Activated CD8-positive, alpha-beta memory T cell treated with anti-CD3 and anti-CD28 coated beads, Interleukin-2, amount 50 U/mL, for 1 hour (primary cell): ENCODE measurements around the gene GID4.

Source experiments
- DNase-seq: peaks from one replicate; pipeline ENCODE4 v3.0.0-alpha.2; 2020; ENCODE audit errors: extremely low read depth

The GID4 gene

DNA sequence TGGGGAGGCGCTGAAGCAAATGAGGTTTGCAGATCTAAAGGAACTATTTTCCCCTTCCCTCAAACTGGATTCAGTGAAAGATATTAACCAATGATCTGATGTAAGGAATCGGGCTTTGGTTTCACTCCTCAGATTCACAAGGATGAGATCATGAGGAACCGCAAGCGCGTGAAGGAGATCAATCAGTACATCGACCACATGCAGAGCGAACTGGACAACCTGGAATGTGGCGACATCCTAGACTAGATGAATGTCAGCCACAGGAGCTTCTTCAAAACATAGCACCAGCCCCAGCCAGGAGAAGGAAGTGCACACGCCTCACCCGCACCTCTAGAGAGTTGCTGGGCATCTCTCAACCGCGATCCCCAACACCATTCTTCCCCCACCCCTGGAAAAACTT lies 22.8 kb upstream of the GID4 start:
- DNase-seq = no peak

DNA sequence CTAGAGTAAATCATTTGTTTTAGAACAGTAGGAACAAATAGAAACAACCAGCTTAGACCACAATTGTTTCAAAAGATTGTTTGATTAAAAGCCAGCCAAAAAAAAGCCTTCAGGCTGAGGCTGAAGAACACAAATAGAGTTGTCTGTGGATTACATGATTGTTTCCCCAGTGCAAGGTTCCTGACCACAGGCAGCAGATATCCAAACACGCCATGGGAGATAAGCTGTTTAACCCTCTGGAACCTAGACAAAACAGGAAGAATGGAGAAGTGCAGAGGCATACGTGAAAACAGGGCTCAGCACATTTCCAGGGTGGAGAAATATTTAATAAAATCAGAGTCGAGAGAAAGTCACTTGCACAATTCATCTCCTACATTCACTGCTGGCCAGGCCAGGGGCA lies 21.2 kb upstream of the GID4 start:
- no peak for DNase-seq

DNA sequence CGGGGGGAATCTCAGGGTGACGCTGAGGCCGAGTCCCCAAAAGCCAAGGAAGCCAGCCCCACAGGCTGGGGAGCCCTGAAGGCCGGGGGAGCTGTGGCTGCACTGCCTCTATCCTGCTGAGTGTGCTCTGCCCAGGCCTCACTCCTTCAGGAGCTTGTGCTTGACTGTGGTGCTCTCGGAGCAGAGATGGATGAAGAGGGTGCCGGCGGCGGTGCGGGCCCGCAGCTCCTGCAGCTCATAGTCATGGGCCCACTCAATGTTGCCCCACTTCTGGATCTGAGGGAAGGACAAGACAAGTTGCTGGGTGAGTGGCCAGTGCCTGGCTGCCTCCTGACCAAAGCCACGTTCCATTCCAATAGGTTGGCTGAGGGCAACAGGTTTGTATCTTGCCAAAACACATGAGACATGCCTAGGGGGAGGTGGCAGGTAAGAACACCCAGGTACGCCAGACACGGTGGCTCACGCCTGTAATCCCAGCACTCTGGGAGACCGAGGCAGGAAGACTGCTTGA lies 20.7 kb upstream of the GID4 start:
- no peak for DNase-seq

DNA sequence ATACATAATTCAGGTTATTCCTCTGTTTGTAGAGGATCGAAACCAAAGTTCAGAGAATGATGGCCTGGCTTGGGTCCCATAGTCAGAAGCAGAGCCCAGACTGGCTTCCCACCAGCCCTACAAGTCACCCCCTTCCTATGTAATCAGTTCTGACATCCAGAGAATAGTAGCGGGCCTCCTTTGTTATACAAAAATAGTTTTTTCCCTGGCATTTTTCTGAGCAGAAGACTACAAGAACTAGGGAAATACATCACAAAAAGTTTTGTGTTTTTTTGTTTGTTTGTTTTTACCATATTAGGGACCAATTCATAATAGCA lies 19.4 kb upstream of the GID4 start:
- no peak for DNase-seq

DNA sequence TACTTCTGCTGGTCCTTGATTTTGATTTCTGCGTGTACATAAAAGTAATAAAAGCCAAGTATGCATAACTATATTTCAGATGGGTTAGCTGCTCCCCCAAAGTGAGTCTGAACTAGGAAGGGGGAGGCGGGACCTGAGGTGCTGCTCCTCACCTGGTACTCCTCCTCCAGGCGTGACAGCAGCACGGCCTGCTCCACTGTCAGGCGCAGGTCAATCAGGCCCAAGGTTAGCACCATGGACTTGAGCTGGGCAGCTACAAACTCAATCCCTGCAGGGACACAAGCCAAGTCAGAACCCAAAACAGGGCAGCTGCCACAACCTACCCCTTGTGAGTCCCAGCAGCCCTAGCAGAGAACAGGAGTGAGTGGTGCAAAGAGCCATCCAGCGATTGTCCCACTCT lies 18.2 kb upstream of the GID4 start:
- DNase-seq = no peak

DNA sequence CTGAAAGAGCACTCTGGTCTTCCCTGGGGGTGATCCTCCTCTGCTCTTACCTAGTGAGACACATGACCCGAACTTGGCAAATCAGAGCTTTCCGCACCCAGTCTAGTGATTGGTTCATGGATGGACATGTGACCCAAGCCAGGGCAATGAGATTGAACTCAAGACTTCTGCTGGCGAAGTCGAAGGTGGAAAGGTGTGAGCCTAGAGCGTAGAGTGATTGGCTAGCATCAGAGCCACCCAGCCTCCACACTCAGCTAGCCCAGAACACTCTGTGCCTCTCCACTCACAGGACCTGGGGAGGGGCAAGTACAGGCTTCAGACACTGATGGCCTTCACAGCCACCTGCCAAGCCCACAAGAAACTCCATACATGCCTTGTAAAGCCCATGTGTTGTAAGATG lies 17.8 kb upstream of the GID4 start:
- no peak for DNase-seq

DNA sequence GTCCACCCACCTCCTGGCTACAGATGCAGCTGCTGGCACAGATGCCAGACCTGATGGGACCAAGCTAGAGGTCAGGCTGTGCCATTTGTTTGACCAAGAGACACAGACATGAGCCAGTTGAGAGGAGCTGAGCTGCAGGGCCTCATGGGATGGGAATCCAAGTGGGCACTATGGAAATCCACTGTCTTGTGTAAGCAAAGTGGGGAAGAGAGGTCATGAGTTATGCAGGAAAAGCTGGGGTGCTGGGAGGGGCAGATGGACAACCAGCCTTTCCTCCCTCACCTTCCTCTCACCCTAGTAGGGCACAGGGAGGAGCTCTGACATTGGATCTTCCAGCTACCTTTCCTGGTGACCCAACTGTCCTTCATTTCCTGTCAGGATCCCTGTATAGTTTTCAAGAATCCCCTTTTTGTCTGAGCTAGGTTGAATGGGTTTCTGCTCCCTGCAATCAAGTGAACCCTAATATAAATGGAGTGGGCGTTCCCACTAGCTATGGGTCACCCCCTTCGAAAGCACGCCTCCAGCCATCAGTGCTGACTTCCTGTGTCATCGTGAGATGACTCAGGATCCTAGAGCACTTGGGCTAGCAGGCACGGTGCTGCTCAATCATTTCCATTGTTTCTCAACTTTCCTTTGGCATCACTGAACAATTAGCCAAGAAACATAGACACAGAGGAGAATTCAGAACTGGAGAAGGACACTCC lies 13.8 kb upstream of the GID4 start:
- DNase-seq = no peak

DNA sequence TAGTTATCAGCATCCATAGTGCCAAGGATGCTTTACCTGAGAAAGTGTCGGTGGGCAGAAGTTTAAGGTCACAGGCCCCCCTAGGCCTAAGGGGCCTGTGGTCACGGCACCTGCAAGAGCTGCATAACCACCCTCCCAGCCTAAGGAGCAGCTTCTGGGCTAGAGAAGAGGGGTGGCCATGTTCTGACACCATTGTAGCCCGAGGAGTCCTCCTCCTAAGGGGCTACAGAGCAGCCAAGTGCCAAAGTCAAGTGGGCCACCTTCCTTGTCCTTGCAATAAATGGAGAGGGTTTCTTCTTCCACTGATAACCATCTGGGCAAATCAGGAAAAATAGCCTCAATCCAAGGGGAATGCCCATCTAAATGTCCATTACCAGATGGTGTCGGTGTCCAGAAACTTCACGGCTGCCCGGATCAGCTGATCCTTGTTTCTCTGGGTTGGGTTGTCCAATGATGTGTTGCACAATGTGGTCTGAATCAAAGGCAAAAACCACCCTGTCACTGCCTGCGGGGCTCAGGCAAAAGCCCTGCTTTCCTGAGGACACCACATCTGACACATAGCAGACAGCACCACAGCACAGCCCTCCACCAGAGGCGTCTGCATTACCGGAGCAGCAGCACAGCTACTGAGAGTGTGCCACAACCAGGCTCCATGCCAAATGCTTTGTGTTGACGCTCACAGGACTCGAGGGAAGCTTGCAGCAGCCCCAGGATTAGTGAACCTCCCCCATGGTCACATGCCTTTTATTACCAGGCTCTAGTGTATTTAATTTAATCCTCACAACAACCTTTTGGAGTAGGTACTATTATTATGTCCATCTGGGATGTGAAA lies 13.0 kb upstream of the GID4 start:
- DNase-seq = no peak

DNA sequence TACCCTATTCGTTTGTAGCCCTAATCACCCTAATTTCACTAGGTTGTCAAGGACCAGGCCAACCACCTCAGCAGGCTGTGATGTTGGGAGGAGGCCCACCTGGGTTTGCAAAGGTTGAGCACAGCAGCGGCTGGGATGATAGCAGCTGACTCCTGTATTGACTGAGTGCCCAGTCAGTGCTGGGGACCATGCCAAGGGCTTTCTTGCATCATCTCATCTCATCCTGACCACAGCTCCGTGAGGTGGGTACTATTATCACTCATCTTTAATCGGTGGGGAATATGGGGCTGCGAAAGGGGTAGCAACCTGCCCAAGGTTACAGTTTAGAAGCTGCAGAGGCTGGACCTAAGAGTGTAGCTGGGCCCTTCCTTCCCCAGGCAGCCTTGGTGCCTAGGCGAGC lies 11.9 kb upstream of the GID4 start:
- no peak for DNase-seq

DNA sequence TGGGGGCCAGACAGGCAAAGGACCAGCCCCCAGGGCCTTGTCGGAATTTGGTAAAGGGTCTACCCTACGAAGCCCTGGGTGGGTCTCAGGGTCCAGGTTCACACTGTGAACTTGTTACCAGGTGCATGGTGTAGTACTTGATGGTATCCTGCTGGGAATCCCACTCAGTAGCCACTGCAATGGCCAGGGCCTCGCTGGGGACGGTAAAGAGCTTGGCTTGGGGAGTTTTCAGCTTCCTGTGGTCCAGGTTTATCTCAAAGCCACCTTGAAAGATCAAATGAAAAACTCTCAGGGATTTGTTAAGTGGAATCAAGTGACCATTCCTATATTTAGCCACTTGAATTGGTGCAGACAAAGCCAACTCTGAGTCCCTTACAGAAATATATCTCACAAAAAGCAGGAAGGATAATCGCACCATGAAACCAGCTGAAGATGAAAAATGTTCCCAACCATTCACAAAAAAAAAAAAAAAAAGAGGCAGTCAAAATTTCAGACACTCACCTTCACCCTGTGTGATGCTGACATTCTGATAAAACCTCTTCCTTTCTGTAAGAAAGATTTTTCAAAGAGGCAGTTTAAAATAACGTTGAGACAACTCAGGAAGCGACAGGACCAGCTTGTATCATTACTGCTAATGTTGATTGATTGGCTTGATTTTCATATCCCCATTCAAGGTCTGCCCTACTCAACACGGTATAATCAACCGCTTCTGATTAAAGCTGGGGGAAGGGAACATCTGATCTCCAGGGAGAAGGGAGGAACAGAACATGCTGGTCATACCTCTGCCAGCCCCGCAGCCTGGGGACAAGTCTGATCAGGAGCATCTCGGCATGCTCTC lies 10.9 kb upstream of the GID4 start:
- DNase-seq = no peak

DNA sequence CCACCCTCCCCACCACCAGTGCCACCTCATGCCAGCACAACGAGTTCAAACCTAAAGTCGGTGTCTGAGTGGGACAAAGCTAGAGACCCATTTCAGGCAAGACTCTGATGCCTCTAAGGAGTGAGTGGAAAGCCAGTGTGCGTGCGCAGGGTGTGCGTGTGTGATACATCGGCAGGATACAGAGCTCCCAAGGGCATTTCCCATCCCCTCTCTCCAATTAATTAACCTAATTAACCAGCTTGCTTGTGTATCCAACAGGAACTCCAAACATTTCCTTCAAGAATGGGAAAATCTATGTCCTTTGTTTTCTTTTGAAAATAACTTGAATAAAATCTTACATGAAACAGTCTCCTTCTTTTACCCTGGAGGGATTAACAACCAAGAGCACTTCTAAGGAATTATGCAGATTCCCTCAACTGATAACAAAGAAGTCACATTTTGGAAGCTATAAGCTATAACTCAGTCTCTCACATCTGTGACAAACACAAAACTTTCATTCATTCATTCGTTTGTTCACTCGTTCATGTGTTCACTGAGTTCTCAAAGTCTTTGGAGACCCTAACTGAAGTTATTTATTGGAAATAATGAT lies 10.2 kb upstream of the GID4 start:
- DNase-seq = no peak

DNA sequence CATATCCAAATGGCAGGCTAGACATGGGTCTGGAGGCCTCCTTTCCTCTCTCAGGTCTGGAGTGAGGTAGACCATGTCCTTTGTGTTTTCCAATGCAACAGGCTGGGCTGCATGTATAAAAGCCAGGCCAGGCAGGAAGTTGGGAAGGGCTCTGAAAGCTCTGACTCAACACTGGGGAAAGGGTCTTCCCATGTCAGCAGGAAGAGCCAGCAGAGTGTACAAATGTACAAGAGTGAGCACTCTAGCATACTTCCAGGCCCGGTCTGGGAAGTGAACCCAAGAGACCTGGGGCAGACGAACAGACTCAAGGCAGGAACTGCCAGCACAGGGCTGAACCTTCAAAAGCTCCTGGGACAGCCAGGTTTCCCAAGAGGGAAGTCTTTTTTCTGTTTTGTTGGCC lies 7.3 kb upstream of the GID4 start:
- no peak for DNase-seq

DNA sequence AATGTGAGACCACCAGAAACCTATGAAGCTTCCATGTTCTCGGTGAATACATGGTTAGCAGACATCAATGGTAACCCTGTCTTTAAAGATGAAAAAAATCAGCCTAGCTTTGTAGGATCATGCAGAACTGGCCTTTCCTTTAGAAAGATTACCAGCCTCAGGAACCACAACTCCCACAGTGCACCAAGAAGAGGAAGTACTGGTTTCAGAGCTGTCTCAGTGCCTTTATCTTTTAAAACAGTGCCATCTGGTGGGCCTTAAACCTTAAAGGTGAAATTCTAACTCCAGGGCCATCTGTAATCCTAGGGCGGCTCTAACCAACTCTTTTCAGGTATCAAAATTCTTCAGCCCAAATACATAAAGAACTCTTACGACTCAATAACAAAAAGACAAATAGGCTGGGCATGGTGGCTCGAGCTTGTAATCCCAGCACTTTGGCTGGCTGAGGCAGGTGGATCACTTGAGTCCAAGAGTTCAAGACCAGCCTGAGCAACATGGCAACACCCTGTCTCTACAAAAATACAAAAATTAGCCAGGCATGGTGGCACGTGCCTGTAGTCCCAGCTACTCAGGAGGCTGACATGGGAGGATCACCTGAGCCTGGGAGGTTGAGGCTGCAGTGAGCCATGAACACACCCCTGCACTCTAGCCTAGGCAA lies 5.6 kb upstream of the GID4 start:
- no peak for DNase-seq

DNA sequence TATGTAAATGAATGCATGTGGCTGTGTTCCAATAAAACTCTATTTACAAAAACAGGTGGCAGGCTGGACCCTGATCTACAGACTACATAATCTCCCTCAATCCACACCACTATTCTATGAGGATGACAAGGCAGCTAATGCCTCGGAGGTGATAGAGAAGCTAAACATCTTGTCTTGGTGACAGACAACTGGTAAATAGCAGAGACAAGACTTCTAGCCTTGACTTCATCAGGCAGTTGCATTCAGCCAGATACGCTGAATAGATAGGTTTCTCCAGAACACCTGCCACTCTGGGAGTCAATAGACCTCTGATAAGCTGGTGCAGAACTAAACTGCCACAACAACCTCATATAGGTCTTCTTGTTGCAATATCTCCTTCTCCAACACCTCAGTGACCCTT lies 3.5 kb upstream of the GID4 start:
- DNase-seq = no peak

DNA sequence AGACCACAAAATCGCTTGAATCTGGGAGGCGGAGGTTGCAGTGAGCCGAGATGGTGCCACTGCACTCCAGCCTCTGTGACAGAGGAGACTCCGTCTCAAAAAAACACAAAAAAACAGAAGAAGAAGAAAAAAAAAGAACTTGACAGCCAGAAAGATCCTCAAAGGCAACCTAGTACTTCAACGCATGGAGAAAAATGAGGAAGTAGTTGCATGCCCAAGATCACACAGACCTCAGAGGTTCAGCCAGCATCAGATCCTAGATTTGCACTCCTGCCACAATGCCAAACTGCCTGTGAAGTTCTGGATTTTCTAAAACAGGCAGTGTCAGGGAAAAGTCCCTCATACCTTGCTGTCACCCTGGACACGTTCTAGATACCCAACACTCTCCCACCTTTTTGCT lies 1.7 kb upstream of the GID4 start:
- no peak for DNase-seq

DNA sequence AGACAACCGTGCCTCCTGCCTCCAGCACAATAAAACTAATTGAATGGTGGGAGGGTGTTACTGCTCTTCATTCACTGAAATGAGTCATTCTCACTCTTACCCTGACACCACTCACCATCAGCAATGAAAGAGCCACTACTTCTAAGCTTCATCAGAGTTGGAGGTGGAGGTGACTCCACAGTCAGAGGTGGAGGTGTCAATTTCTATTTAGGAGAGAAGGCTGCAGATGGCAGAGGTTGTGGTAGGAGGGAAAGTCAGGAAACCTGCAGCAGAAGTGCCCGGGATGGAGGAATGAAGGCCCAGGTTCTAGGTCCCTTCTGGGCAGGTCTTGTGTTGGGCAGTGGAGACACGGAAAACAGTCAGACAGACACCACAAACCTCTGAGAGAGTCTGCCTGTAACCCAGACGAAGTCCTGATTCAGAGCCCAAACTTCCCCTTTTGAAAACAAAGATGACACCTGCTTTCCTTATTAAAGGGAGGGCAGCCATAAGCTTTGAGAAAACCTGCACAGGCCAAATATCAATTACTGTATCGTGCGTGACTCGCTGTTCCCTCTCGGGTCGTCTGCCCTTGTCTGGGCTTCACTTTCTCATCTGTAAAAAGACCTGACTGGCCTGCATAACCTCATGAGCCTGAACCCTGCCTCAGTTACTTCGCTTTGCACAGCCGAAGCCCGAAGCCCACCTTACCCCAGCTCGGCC lies 908 bp upstream of the GID4 start:
- no peak for DNase-seq

DNA sequence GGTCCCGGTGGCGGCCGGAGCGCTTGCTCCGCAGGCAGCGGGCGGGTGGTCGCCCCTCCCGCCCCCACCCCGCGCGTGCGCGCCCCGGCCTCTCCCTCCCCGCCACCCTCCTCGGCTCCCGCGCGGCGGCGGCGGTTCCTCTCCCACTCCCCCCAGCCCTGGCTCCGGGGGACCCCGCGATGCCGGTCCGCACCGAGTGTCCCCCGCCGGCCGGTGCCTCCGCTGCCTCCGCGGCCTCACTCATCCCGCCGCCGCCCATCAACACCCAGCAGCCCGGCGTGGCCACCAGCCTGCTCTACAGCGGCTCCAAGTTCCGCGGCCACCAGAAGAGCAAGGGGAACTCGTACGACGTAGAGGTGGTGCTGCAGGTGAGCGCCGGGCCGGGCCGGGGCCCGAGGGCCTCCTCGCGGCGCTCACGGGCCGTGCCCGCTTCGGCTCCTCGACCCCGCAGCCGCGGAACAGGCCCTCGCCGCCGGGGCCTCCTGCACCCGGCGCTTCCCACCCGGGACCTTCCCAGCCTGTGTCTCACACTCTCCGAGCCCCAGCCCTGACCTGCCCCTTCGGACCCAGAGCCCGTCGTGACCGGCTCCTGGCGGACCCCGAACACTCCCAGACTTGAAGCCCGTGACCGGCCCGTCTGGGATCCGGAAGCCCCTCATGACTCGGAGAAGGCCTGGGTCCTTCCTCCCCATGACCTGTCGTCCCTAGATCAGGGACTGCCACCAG lies 490 bp downstream of the GID4 start:
- DNase-seq = no peak

DNA sequence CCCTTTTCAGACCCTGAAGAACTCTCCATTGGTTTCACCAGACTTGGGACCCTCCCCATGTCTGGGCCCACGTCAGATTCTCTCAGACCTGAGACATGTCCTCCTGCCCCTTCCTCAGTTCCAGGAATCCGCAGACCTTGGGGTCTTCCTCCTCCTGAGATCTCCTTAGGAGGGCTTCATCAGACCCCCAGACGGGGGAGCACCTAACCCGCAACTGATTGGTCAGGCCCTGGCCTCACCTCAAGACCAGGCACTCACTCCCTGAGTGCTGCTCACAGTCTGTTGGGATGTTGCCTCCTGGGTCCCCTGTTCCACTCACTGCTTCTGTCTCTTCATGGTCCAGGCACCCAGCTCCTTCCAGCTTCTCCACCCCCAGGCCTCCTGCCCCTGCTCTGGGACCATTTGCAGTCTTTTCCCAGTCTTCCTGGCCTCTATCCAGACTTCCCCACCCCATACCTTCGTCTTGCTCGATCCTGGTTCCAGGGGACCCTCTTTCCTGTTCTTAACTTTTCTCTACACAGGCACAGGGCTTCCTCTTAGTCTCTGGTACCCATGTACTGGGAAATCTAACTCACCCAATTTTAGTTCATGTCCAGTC lies 1.2 kb downstream of the GID4 start:
- DNase-seq = no peak

DNA sequence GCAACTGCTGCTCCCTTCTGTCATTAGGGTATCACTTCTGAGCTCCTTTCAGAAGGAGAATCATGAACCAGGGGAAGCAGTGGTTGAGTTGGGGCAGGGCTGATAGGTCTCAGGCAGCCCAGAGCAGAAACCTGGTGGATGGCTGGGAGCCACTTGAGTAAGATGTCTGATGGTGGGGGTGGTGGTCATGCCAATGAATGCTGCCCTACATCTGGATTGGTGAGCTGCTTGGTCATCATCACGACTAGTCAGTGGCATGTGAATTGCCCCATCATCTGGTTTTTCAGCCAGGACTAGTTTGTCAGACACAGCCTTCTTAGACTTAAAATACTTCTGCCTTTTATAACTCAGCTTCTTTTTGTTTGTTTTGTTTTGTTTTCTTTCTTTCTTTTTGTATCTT lies 2.6 kb downstream of the GID4 start:
- no peak for DNase-seq

DNA sequence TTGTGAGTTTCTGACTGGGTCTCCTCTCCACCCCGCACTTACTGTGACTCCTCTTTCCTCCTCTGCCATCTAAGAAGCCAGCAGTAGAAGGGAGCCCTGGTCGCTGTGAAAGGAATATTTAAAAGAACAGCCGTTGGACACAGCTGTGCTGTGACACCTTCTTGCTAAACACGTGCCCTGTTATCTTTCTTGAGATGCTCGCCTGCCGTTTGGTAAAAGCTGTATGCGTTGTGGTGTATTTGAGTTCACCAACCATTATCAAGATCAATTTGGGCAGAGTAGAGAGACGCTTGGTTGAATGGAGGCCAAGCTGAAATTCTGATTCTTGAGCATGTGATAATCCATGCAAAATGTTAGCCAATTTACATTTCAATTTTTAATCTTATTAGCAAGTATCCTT lies 3.8 kb downstream of the GID4 start:
- DNase-seq = no peak
